ENCODE measurements around the gene SPTBN1.

GRCh38 chr2:54610700-54611099, 154.6 kb downstream of the SPTBN1 start:
- no peak for TF ChIP-seq ZNF8 (CRISPR knock-in tag; IDR thresholded peaks at IDR 0.05)
- no peak for TF ChIP-seq OSR1 (CRISPR knock-in tag; IDR thresholded peaks at IDR 0.05)
- TF ChIP-seq ARNTL (CRISPR knock-in tag; IDR thresholded peaks at IDR 0.05; ENCODE audit: borderline replicate concordance, low read depth), result no peak
- no peak for TF ChIP-seq PPARA (CRISPR knock-in tag; IDR thresholded peaks at IDR 0.05; ENCODE audit: borderline replicate concordance)
- no peak for TF ChIP-seq PATZ1 (CRISPR knock-in tag; IDR thresholded peaks at IDR 0.05; ENCODE audit: borderline replicate concordance)
- TF ChIP-seq TCF4 (CRISPR knock-in tag; IDR thresholded peaks at IDR 0.05; ENCODE audit: borderline replicate concordance), result no peak
- TF ChIP-seq, protein P1, sequence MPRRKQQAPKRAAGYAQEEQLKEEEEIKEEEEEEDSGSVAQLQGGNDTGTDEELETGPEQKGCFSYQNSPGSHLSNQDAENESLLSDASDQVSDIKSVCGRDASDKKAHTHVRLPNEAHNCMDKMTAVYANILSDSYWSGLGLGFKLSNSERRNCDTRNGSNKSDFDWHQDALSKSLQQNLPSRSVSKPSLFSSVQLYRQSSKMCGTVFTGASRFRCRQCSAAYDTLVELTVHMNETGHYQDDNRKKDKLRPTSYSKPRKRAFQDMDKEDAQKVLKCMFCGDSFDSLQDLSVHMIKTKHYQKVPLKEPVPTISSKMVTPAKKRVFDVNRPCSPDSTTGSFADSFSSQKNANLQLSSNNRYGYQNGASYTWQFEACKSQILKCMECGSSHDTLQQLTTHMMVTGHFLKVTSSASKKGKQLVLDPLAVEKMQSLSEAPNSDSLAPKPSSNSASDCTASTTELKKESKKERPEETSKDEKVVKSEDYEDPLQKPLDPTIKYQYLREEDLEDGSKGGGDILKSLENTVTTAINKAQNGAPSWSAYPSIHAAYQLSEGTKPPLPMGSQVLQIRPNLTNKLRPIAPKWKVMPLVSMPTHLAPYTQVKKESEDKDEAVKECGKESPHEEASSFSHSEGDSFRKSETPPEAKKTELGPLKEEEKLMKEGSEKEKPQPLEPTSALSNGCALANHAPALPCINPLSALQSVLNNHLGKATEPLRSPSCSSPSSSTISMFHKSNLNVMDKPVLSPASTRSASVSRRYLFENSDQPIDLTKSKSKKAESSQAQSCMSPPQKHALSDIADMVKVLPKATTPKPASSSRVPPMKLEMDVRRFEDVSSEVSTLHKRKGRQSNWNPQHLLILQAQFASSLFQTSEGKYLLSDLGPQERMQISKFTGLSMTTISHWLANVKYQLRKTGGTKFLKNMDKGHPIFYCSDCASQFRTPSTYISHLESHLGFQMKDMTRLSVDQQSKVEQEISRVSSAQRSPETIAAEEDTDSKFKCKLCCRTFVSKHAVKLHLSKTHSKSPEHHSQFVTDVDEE (CRISPR knock-in tag; IDR thresholded peaks at IDR 0.05), result no peak
- no peak for TF ChIP-seq ZFP3 (CRISPR knock-in tag; IDR thresholded peaks at IDR 0.05)
- no peak for TF ChIP-seq ZNF70 (CRISPR knock-in tag; IDR thresholded peaks at IDR 0.05)
- TF ChIP-seq RARB (CRISPR knock-in tag; IDR thresholded peaks at IDR 0.05), result no peak
- TF ChIP-seq CREB5 (CRISPR knock-in tag; IDR thresholded peaks at IDR 0.05; ENCODE audit: low read depth), result no peak
- TF ChIP-seq BACH2 (CRISPR knock-in tag; IDR thresholded peaks at IDR 0.05; ENCODE audit: borderline replicate concordance), result no peak
- TF ChIP-seq, protein P2, sequence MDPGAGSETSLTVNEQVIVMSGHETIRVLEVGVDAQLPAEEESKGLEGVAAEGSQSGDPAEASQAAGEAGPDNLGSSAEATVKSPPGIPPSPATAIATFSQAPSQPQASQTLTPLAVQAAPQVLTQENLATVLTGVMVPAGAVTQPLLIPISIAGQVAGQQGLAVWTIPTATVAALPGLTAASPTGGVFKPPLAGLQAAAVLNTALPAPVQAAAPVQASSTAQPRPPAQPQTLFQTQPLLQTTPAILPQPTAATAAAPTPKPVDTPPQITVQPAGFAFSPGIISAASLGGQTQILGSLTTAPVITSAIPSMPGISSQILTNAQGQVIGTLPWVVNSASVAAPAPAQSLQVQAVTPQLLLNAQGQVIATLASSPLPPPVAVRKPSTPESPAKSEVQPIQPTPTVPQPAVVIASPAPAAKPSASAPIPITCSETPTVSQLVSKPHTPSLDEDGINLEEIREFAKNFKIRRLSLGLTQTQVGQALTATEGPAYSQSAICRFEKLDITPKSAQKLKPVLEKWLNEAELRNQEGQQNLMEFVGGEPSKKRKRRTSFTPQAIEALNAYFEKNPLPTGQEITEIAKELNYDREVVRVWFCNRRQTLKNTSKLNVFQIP (CRISPR knock-in tag; IDR thresholded peaks at IDR 0.05; ENCODE audit: borderline replicate concordance, low read depth), result no peak
- TF ChIP-seq ZC3H10 (CRISPR knock-in tag; IDR thresholded peaks at IDR 0.05), result no peak
